ENCODE data around the gene GNG13.

DNA sequence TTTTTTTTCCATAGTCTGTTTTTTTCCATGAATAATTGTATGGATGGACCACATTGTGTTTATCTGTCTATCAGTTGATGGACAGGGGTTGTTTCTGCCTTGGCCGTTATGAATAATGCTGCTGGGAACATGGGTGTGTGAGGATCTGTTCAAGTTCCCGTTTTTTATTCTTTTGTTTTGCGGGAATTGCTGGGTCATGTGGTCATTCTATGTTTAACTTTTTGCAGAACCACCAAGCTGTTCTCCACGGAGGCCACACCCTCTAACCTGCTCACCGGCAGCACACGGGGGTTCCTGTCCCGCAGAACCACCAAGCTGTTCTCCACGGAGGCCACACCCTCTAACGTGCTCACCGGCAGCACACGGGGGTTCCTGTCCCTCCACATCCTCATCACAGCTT lies 45.9 kb downstream of the GNG13 start:
- no peak for TF ChIP-seq EZH2 (IDR thresholded peaks at IDR 0.05; ENCODE audit: insufficient read depth, poor library complexity, severe bottlenecking)
- TF ChIP-seq EZH2phosphoT487 (IDR thresholded peaks at IDR 0.05; ENCODE audit: insufficient read depth, low read depth): no peak
